Suprapubic skin (tissue), 4 donors: Measurements from ENCODE around the gene PRRC2B. TPM values are rescaled to one million over a fixed set of nuclear protein-coding genes. Genes with fewer than 3 reads are reported as not detected.

Experiments
- DNase-seq, 2 donors: peaks; one replicate each; pipeline ENCODE4 v3.0.0-alpha.2; 2019; ENCODE audit warnings: low spot score in 2 of 2
- H3K27ac ChIP-seq: fragments of 200-600 bp; sonication (generic); one replicate; pipeline ENCODE4 v1.5.1; 2019
- H3K27me3 ChIP-seq: fragments of 200-600 bp; sonication (generic); one replicate; pipeline ENCODE4 v1.5.1; 2019
- H3K36me3 ChIP-seq: fragments of 200-600 bp; sonication (generic); one replicate; pipeline ENCODE4 v1.5.1; 2019
- H3K4me1 ChIP-seq: fragments of 200-600 bp; sonication (generic); one replicate; pipeline ENCODE4 v1.5.1; 2019
- H3K4me3 ChIP-seq: fragments of 200-600 bp; sonication (generic); one replicate; pipeline ENCODE4 v1.5.1; 2019; ENCODE audit warnings: mild to moderate bottlenecking
- H3K9me3 ChIP-seq: fragments of 200-600 bp; sonication (generic); one replicate; pipeline ENCODE4 v1.5.1; 2019
- CTCF ChIP-seq, 2 donors: fragments of 200-600 bp in 1 of 2; fragments of 450-650 bp in 1 of 2; sonication (generic) in 1 of 2; IDR thresholded peaks; one replicate each; pipeline ENCODE4 v1.5.1; 2016 to 2019; ENCODE audit warnings: antibody characterized with exemption in 2 of 2, mild to moderate bottlenecking in 1 of 2, moderate library complexity in 1 of 2
- EP300 ChIP-seq: sonication (generic); formaldehyde crosslinking; IDR thresholded peaks from one replicate; pipeline ENCODE4 v1.6.1; 2017; ENCODE audit warnings: antibody characterized with exemption
- POLR2A ChIP-seq, 2 donors: fragments of 450-650 bp; IDR thresholded peaks; one replicate each; pipeline ENCODE4 v1.6.1; 2017; ENCODE audit warnings: antibody characterized with exemption in 2 of 2, mild to moderate bottlenecking in 2 of 2, moderate library complexity in 2 of 2
- POLR2AphosphoS5 ChIP-seq, 3 donors: sonication (generic); formaldehyde crosslinking; IDR thresholded peaks; one replicate each; pipeline ENCODE4 v1.6.1; 2017; ENCODE audit warnings: antibody characterized with exemption in 3 of 3
- WGBS: methylation state at CpG from one replicate; pipeline ENCODE4 v1.1.5; 2018; 5-methylcytosine and 5-hydroxymethylcytosine counted together
- total RNA-seq, 4 donors: library from RNA; depleted of rRNA; stranded (reverse); fragments of >200 nt; gene quantifications; one replicate each; pipeline ENCODE4 v1.1.0, GENCODE V29; 2016

PRRC2B gene
- total RNA-seq, 4 donors from 2014 or later = 153 to 286 (median 240) TPM

- Histone ChIP-seq H3K9me3 (no peaks in the 10 kb centered on the region), H3K27ac (no peak overlapping the region), H3K4me3 (no peak overlapping the region), H3K4me1 (peaks cover 10% of the 10 kb centered on the region), H3K27me3 (no peaks in the 10 kb centered on the region), H3K36me3 (peaks cover 91% of the 10 kb centered on the region)
- peak in 1 of 2 donors; percentile 37 for DNase-seq
- TF ChIP-seq EP300 (no peak), CTCF (IDR thresholded peaks at IDR 0.05) (no peak), POLR2AphosphoS5 (IDR thresholded peaks at IDR 0.05) (no peak), POLR2A (IDR thresholded peaks at IDR 0.05) (no peak)
- WGBS = 96% methylated on average over 7 of the region's 7 CpGs
These were observed 44.3 kb downstream of the PRRC2B start for GRCh38 chr9:131438190-131438589.

GRCh38 chr9:131439224-131439623 lies 45.3 kb downstream of the PRRC2B start:
- Histone ChIP-seq H3K27ac (no peak overlapping the region), H3K27me3 (no peaks in the 10 kb centered on the region), H3K36me3 (peaks cover 93% of the 10 kb centered on the region), H3K9me3 (no peaks in the 10 kb centered on the region), H3K4me1 (peaks cover 7% of the 10 kb centered on the region), H3K4me3 (no peak overlapping the region)
- WGBS = 89% methylated on average over 4 of the region's 4 CpGs
- TF ChIP-seq EP300 = no peak
- no peak for TF ChIP-seq POLR2A (IDR thresholded peaks at IDR 0.05)
- no peak for DNase-seq

GRCh38 chr9:131441441-131441840 lies 47.6 kb downstream of the PRRC2B start:
- H3K27me3 ChIP-seq = no peaks in the 10 kb centered on the region
- H3K4me1 ChIP-seq = peaks cover 7% of the 10 kb centered on the region
- peak in 1 of 2 donors; percentile 17 for DNase-seq
- WGBS = 55% methylated on average over 2 of the region's 2 CpGs
- H3K36me3 ChIP-seq = peaks cover 96% of the 10 kb centered on the region
- H3K4me3 ChIP-seq = no peak overlapping the region
- H3K9me3 ChIP-seq = no peaks in the 10 kb centered on the region
- no peak for TF ChIP-seq EP300
- TF ChIP-seq POLR2A (IDR thresholded peaks at IDR 0.05) = no peak
- TF ChIP-seq POLR2AphosphoS5 (IDR thresholded peaks at IDR 0.05) = no peak
- no peak for TF ChIP-seq CTCF (IDR thresholded peaks at IDR 0.05)
- H3K27ac ChIP-seq = no peak overlapping the region

- Histone ChIP-seq H3K27me3 (no peaks in the 10 kb centered on the region), H3K9me3 (no peaks in the 10 kb centered on the region), H3K4me3 (no peak overlapping the region), H3K4me1 (peaks cover 7% of the 10 kb centered on the region), H3K36me3 (peaks cover 96% of the 10 kb centered on the region), H3K27ac (no peak overlapping the region)
- peak in 1 of 2 donors; percentile 20 for DNase-seq
- 46% methylated on average over 10 of the region's 10 CpGs for WGBS
- TF ChIP-seq EP300 = no peak
- no peak for TF ChIP-seq POLR2AphosphoS5 (IDR thresholded peaks at IDR 0.05)
- no peak for TF ChIP-seq CTCF (IDR thresholded peaks at IDR 0.05)
- no peak for TF ChIP-seq POLR2A (IDR thresholded peaks at IDR 0.05)
These were observed 48.5 kb downstream of the PRRC2B start for GRCh38 chr9:131442351-131442750.

GRCh38 chr9:131443648-131444047 lies 49.8 kb downstream of the PRRC2B start:
- peak in 1 of 2 donors; percentile 50 for DNase-seq
- peaks cover 7% of the 10 kb centered on the region for H3K4me1 ChIP-seq
- 94% methylated on average over 2 of the region's 2 CpGs for WGBS
- TF ChIP-seq EP300 = no peak
- TF ChIP-seq POLR2AphosphoS5 (IDR thresholded peaks at IDR 0.05) = no peak
- no peak for TF ChIP-seq POLR2A (IDR thresholded peaks at IDR 0.05)
- TF ChIP-seq CTCF (IDR thresholded peaks at IDR 0.05) = no peak
- peaks cover 94% of the 10 kb centered on the region for H3K36me3 ChIP-seq
- H3K4me3 ChIP-seq = no peak overlapping the region
- H3K27me3 ChIP-seq = no peaks in the 10 kb centered on the region
- no peak overlapping the region for H3K27ac ChIP-seq
- H3K9me3 ChIP-seq = no peaks in the 10 kb centered on the region

GRCh38 chr9:131446276-131446675 lies 52.4 kb downstream of the PRRC2B start:
- 92% methylated on average over 11 of the region's 11 CpGs for WGBS
- TF ChIP-seq EP300 = no peak
- no peak for TF ChIP-seq POLR2A (IDR thresholded peaks at IDR 0.05)
- no peak for TF ChIP-seq CTCF (IDR thresholded peaks at IDR 0.05)
- no peak for TF ChIP-seq POLR2AphosphoS5 (IDR thresholded peaks at IDR 0.05)
- H3K27ac ChIP-seq = peak overlapping the region; percentile 7

More at GRCh38 chr9:131446276-131446675, 52.4 kb downstream of the PRRC2B start:
- Histone ChIP-seq H3K4me1 (peaks cover 7% of the 10 kb centered on the region), H3K27me3 (no peaks in the 10 kb centered on the region), H3K9me3 (no peaks in the 10 kb centered on the region), H3K4me3 (no peak overlapping the region), H3K36me3 (peaks cover 91% of the 10 kb centered on the region)
- DNase-seq = peak in 1 of 2 donors; percentile 51
